ENCODE data around the gene TXNDC11. TPM values are rescaled to one million over a fixed set of nuclear protein-coding genes. Genes with fewer than 3 reads are reported as not detected.

TXNDC11 gene
- total RNA-seq, 1 experiment from 2014 or later, result 11.1 TPM

DNA sequence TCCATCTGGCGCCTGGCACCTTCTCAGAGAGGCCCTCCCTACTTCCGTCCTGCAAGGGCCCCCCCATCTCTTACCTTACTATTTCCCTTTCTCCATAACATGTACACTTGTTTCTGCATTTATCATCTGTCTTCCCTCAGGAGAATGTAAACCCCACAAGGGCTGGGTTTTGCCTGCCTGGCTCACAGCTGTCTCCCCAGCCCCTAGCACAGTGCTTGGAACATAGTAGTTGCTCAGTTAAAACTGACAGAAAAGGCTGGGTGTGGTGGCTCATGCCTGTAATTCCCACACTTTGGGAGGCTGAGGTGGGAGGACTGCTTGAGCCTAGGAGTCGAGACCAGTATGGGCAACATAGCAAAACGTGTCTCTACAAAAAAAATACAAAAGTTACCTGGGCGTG is 80.1 kb downstream of the TXNDC11 start:
- no peaks in the 10 kb centered on the region for H3K36me3 Mint-ChIP-seq
- no peak for DNase-seq (ENCODE audit: low spot score)
- H3K4me1 Mint-ChIP-seq, result peaks cover 40% of the 10 kb centered on the region
- TF ChIP-seq FOXP1 (CRISPR knock-in tag; IDR thresholded peaks at IDR 0.05; ENCODE audit: borderline replicate concordance), result no peak
- TF ChIP-seq ATF1 (CRISPR knock-in tag; IDR thresholded peaks at IDR 0.05), result no peak
- TF ChIP-seq, protein P1, sequence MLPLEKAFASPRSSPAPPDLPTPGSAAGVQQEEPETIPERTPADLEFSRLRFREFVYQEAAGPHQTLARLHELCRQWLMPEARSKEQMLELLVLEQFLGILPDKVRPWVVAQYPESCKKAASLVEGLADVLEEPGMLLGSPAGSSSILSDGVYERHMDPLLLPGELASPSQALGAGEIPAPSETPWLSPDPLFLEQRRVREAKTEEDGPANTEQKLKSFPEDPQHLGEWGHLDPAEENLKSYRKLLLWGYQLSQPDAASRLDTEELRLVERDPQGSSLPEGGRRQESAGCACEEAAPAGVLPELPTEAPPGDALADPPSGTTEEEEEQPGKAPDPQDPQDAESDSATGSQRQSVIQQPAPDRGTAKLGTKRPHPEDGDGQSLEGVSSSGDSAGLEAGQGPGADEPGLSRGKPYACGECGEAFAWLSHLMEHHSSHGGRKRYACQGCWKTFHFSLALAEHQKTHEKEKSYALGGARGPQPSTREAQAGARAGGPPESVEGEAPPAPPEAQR (CRISPR knock-in tag; IDR thresholded peaks at IDR 0.05), result no peak
- TF ChIP-seq, protein P2, sequence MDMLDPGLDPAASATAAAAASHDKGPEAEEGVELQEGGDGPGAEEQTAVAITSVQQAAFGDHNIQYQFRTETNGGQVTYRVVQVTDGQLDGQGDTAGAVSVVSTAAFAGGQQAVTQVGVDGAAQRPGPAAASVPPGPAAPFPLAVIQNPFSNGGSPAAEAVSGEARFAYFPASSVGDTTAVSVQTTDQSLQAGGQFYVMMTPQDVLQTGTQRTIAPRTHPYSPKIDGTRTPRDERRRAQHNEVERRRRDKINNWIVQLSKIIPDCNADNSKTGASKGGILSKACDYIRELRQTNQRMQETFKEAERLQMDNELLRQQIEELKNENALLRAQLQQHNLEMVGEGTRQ (CRISPR knock-in tag; IDR thresholded peaks at IDR 0.05), result no peak
- TF ChIP-seq, protein P3, sequence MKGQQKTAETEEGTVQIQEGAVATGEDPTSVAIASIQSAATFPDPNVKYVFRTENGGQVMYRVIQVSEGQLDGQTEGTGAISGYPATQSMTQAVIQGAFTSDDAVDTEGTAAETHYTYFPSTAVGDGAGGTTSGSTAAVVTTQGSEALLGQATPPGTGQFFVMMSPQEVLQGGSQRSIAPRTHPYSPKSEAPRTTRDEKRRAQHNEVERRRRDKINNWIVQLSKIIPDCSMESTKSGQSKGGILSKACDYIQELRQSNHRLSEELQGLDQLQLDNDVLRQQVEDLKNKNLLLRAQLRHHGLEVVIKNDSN (CRISPR knock-in tag; IDR thresholded peaks at IDR 0.05), result no peak
- no peak for TF ChIP-seq CBFB (CRISPR knock-in tag; IDR thresholded peaks at IDR 0.05; ENCODE audit: low read depth)
- TF ChIP-seq ZNF416 (CRISPR knock-in tag; IDR thresholded peaks at IDR 0.05), result no peak
- TF ChIP-seq RELA (CRISPR knock-in tag; IDR thresholded peaks at IDR 0.05; ENCODE audit: borderline replicate concordance), result no peak
- TF ChIP-seq, protein P4, sequence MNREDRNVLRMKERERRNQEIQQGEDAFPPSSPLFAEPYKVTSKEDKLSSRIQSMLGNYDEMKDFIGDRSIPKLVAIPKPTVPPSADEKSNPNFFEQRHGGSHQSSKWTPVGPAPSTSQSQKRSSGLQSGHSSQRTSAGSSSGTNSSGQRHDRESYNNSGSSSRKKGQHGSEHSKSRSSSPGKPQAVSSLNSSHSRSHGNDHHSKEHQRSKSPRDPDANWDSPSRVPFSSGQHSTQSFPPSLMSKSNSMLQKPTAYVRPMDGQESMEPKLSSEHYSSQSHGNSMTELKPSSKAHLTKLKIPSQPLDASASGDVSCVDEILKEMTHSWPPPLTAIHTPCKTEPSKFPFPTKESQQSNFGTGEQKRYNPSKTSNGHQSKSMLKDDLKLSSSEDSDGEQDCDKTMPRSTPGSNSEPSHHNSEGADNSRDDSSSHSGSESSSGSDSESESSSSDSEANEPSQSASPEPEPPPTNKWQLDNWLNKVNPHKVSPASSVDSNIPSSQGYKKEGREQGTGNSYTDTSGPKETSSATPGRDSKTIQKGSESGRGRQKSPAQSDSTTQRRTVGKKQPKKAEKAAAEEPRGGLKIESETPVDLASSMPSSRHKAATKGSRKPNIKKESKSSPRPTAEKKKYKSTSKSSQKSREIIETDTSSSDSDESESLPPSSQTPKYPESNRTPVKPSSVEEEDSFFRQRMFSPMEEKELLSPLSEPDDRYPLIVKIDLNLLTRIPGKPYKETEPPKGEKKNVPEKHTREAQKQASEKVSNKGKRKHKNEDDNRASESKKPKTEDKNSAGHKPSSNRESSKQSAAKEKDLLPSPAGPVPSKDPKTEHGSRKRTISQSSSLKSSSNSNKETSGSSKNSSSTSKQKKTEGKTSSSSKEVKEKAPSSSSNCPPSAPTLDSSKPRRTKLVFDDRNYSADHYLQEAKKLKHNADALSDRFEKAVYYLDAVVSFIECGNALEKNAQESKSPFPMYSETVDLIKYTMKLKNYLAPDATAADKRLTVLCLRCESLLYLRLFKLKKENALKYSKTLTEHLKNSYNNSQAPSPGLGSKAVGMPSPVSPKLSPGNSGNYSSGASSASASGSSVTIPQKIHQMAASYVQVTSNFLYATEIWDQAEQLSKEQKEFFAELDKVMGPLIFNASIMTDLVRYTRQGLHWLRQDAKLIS (CRISPR knock-in tag; IDR thresholded peaks at IDR 0.05; ENCODE audit: borderline replicate concordance), result no peak
- no peak for TF ChIP-seq IRF2 (CRISPR knock-in tag; IDR thresholded peaks at IDR 0.05; ENCODE audit: borderline replicate concordance, low read depth)
- TF ChIP-seq MXD4 (CRISPR knock-in tag; IDR thresholded peaks at IDR 0.05; ENCODE audit: borderline replicate concordance), result no peak
- TF ChIP-seq, protein P5, sequence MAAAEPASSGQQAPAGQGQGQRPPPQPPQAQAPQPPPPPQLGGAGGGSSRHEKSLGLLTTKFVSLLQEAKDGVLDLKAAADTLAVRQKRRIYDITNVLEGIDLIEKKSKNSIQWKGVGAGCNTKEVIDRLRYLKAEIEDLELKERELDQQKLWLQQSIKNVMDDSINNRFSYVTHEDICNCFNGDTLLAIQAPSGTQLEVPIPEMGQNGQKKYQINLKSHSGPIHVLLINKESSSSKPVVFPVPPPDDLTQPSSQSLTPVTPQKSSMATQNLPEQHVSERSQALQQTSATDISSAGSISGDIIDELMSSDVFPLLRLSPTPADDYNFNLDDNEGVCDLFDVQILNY (CRISPR knock-in tag; IDR thresholded peaks at IDR 0.05), result no peak
- TF ChIP-seq, protein P6, sequence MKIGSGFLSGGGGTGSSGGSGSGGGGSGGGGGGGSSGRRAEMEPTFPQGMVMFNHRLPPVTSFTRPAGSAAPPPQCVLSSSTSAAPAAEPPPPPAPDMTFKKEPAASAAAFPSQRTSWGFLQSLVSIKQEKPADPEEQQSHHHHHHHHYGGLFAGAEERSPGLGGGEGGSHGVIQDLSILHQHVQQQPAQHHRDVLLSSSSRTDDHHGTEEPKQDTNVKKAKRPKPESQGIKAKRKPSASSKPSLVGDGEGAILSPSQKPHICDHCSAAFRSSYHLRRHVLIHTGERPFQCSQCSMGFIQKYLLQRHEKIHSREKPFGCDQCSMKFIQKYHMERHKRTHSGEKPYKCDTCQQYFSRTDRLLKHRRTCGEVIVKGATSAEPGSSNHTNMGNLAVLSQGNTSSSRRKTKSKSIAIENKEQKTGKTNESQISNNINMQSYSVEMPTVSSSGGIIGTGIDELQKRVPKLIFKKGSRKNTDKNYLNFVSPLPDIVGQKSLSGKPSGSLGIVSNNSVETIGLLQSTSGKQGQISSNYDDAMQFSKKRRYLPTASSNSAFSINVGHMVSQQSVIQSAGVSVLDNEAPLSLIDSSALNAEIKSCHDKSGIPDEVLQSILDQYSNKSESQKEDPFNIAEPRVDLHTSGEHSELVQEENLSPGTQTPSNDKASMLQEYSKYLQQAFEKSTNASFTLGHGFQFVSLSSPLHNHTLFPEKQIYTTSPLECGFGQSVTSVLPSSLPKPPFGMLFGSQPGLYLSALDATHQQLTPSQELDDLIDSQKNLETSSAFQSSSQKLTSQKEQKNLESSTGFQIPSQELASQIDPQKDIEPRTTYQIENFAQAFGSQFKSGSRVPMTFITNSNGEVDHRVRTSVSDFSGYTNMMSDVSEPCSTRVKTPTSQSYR (CRISPR knock-in tag; IDR thresholded peaks at IDR 0.05), result no peak
- no peak overlapping the region for H3K4me3 Mint-ChIP-seq
- no peak for ATAC-seq
- H3K9me3 Mint-ChIP-seq, result no peaks in the 10 kb centered on the region
- H3K27me3 Mint-ChIP-seq (ENCODE audit: low read depth), result peaks cover 3% of the 10 kb centered on the region; the same call in 1 of the 2 replicates
- POLR2A ChIA-PET, result no interaction called here
- no peak overlapping the region for H3K27ac Mint-ChIP-seq
- CTCF ChIA-PET, result no interaction called here

DNA sequence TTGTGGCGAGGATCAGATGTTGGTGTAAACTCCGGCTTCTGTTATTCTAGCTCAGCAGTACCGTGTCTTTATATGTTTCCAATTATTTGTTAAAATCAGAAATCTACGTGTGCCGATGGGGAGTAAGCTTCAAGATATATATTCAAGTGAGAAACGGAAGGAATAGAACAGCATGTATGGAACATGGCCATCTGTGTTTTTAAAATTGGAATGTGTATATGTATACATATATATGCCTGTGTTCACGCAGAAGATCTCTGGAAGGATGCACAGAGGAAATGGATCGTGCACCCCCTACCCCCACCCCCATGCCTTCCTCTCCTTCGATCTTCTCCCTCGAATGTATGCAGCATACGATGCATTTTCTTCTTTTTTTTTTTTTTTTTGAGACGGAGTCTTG is 82.1 kb downstream of the TXNDC11 start:
- no peak for DNase-seq (ENCODE audit: low spot score)
- Mint-ChIP-seq H3K4me1 (peaks cover 25% of the 10 kb centered on the region), H3K27ac (no peak overlapping the region), H3K27me3 (ENCODE audit: low read depth) (no peaks in the 10 kb centered on the region), H3K36me3 (no peaks in the 10 kb centered on the region), H3K9me3 (no peaks in the 10 kb centered on the region), H3K4me3 (no peak overlapping the region)
- ChIA-PET CTCF (interaction anchor here (1.3 to 2.9 kb wide), 3 partner anchors 129 to 273 kb away, joined by 3 to 12 read pairs (median 8); no protein-coding TSS in a partner anchor), POLR2A (no interaction called here)
- ATAC-seq, result no peak
- TF ChIP-seq ESRRA (CRISPR knock-in tag; IDR thresholded peaks at IDR 0.05; ENCODE audit: borderline replicate concordance) (no peak), ZNF121 (CRISPR knock-in tag; IDR thresholded peaks at IDR 0.05) (no peak)
- TF ChIP-seq, protein P1 (CRISPR knock-in tag; IDR thresholded peaks at IDR 0.05), result no peak
- TF ChIP-seq, protein P7, sequence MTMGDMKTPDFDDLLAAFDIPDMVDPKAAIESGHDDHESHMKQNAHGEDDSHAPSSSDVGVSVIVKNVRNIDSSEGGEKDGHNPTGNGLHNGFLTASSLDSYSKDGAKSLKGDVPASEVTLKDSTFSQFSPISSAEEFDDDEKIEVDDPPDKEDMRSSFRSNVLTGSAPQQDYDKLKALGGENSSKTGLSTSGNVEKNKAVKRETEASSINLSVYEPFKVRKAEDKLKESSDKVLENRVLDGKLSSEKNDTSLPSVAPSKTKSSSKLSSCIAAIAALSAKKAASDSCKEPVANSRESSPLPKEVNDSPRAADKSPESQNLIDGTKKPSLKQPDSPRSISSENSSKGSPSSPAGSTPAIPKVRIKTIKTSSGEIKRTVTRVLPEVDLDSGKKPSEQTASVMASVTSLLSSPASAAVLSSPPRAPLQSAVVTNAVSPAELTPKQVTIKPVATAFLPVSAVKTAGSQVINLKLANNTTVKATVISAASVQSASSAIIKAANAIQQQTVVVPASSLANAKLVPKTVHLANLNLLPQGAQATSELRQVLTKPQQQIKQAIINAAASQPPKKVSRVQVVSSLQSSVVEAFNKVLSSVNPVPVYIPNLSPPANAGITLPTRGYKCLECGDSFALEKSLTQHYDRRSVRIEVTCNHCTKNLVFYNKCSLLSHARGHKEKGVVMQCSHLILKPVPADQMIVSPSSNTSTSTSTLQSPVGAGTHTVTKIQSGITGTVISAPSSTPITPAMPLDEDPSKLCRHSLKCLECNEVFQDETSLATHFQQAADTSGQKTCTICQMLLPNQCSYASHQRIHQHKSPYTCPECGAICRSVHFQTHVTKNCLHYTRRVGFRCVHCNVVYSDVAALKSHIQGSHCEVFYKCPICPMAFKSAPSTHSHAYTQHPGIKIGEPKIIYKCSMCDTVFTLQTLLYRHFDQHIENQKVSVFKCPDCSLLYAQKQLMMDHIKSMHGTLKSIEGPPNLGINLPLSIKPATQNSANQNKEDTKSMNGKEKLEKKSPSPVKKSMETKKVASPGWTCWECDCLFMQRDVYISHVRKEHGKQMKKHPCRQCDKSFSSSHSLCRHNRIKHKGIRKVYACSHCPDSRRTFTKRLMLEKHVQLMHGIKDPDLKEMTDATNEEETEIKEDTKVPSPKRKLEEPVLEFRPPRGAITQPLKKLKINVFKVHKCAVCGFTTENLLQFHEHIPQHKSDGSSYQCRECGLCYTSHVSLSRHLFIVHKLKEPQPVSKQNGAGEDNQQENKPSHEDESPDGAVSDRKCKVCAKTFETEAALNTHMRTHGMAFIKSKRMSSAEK (CRISPR knock-in tag; IDR thresholded peaks at IDR 0.05; ENCODE audit: borderline replicate concordance), result no peak
- TF ChIP-seq, protein P8, sequence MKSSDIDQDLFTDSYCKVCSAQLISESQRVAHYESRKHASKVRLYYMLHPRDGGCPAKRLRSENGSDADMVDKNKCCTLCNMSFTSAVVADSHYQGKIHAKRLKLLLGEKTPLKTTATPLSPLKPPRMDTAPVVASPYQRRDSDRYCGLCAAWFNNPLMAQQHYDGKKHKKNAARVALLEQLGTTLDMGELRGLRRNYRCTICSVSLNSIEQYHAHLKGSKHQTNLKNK (CRISPR knock-in tag; IDR thresholded peaks at IDR 0.05), result no peak
